HepG2 (cell line): ENCODE results near the gene CD320. TPM values are rescaled to one million over a fixed set of nuclear protein-coding genes. Genes with fewer than 3 reads are reported as not detected.

Experiments
- ARHGAP35 ChIP-seq: sonication (generic); formaldehyde crosslinking; IDR thresholded peaks from 2 replicates; pipeline ENCODE4 v1.9.0; 2022; ENCODE audit warnings: mild to moderate bottlenecking, inconsistent platforms, moderate library complexity, missing genetic modification reagents, borderline replicate concordance
- ATF1 ChIP-seq: IDR thresholded peaks from 2 replicates; pipeline ENCODE4 v1.6.1; 2016; ENCODE audit warnings: mild to moderate bottlenecking, control low read depth
- BCL3 ChIP-seq: sonication (generic); formaldehyde crosslinking; IDR thresholded peaks from 2 replicates; pipeline ENCODE4 v1.5.1; 2020; ENCODE audit warnings: mild to moderate bottlenecking, missing genetic modification reagents, moderate library complexity
- HMGA1 ChIP-seq: sonication (generic); formaldehyde crosslinking; conservative IDR thresholded peaks from 2 replicates; pipeline ENCODE4 v1.4.0; 2020; ENCODE audit warnings: missing genetic modification reagents
- HNRNPK ChIP-seq: fragments of 200-400 bp; formaldehyde crosslinking; IDR thresholded peaks from 2 replicates; pipeline ENCODE4 v1.6.1; 2018; ENCODE audit warnings: low read length, low read depth, moderate library complexity, mild to moderate bottlenecking; ENCODE audit not compliant: poor library complexity, severe bottlenecking
- MED8 ChIP-seq: sonication (generic); formaldehyde crosslinking; IDR thresholded peaks from 2 replicates; pipeline ENCODE4 v1.8.1; 2023; ENCODE audit warnings: mild to moderate bottlenecking, missing genetic modification reagents; ENCODE audit not compliant: insufficient replicate concordance
- MYC ChIP-seq: sonication (generic); formaldehyde crosslinking; IDR thresholded peaks from 2 replicates; pipeline ENCODE4 v1.9.0; 2021; ENCODE audit warnings: missing genetic modification reagents, borderline replicate concordance
- PLRG1 ChIP-seq: fragments of 450-650 bp; conservative IDR thresholded peaks from 2 replicates; pipeline ENCODE4 v1.6.1; 2016
- SP1 ChIP-seq, 2 experiments: fragments of 450-650 bp in 1 of 2; sonication (generic) in 1 of 2; formaldehyde crosslinking in 1 of 2; IDR thresholded peaks; 2 replicates each; pipeline versions ENCODE4 v1.4.0 to v1.6.1; 2016 to 2020; ENCODE audit warnings: missing genetic modification reagents in 1 of 2
- ZC3H4 ChIP-seq: sonication (generic); formaldehyde crosslinking; IDR thresholded peaks from 2 replicates; pipeline ENCODE4 v1.4.0; 2020; ENCODE audit warnings: missing genetic modification reagents, borderline replicate concordance
- ZNF143 ChIP-seq: sonication (generic); formaldehyde crosslinking; IDR thresholded peaks from 2 replicates; pipeline ENCODE4 v1.4.0; 2020; ENCODE audit warnings: missing genetic modification reagents
- ZNF225 ChIP-seq: sonication (generic); formaldehyde crosslinking; IDR thresholded peaks from 2 replicates; pipeline ENCODE4 v1.4.0; 2020; ENCODE audit warnings: mild to moderate bottlenecking, missing genetic modification reagents
- ZNF569 ChIP-seq: sonication (generic); formaldehyde crosslinking; IDR thresholded peaks from 2 replicates; pipeline ENCODE4 v1.5.0; 2020; ENCODE audit warnings: mild to moderate bottlenecking, missing genetic modification reagents, moderate library complexity, borderline replicate concordance
- ZNF589 ChIP-seq: sonication (generic); formaldehyde crosslinking; conservative IDR thresholded peaks from 2 replicates; pipeline ENCODE4 v1.8.0; 2022; ENCODE audit warnings: mild to moderate bottlenecking, moderate library complexity, missing genetic modification reagents
- ZNF710 ChIP-seq: sonication (generic); formaldehyde crosslinking; IDR thresholded peaks from 2 replicates; pipeline ENCODE4 v1.5.0; 2020; ENCODE audit warnings: mild to moderate bottlenecking, missing genetic modification reagents, borderline replicate concordance
- ZNF788 ChIP-seq: sonication (generic); formaldehyde crosslinking; IDR thresholded peaks from 2 replicates; pipeline ENCODE4 v1.5.0; 2020; ENCODE audit warnings: mild to moderate bottlenecking, missing genetic modification reagents, borderline replicate concordance
- ZXDC ChIP-seq: sonication (generic); formaldehyde crosslinking; IDR thresholded peaks from 2 replicates; pipeline ENCODE4 v1.5.0; 2020; ENCODE audit warnings: mild to moderate bottlenecking, missing genetic modification reagents
- polyA plus RNA-seq, 8 experiments: library from polyadenylated mRNA; depleted of rRNA in 3 of 8; stranded (reverse) in 7 of 8; unstranded in 1 of 8; fragments of >200 nt; fragmentation: Illumina TruSeq in 4 of 8; extraction: Trizol in 4 of 8; gene quantifications; 2 replicates each; pipeline versions ENCODE4 v1.2.1 to v1.2.3, GENCODE V29; 2011 to 2016; ENCODE audit warnings: low read depth in 4 of 8, missing spikeins in 1 of 8, mixed read lengths in 1 of 8; ENCODE audit not compliant: insufficient read depth in 1 of 8
- total RNA-seq, 5 experiments: library from RNA; depleted of rRNA; stranded (reverse); fragments of >200 nt; fragmentation: Illumina TruSeq; extraction: Trizol; gene quantifications; 2 replicates each; pipeline ENCODE4 v1.2.3, GENCODE V29; 2016; ENCODE audit warnings: low read depth in 1 of 5
- TF ChIP-seq, protein P1 (sequence below): sonication (generic); formaldehyde crosslinking; IDR thresholded peaks from 2 replicates; pipeline ENCODE4 v1.4.0; 2020; ENCODE audit warnings: missing genetic modification reagents

CD320 gene
- total and polyA plus RNA-seq, 2 of the 13 experiments (the other 11 are each of a cell fraction or from before 2014, with no cell fraction given): 83.1 to 99.9 TPM

DNA sequence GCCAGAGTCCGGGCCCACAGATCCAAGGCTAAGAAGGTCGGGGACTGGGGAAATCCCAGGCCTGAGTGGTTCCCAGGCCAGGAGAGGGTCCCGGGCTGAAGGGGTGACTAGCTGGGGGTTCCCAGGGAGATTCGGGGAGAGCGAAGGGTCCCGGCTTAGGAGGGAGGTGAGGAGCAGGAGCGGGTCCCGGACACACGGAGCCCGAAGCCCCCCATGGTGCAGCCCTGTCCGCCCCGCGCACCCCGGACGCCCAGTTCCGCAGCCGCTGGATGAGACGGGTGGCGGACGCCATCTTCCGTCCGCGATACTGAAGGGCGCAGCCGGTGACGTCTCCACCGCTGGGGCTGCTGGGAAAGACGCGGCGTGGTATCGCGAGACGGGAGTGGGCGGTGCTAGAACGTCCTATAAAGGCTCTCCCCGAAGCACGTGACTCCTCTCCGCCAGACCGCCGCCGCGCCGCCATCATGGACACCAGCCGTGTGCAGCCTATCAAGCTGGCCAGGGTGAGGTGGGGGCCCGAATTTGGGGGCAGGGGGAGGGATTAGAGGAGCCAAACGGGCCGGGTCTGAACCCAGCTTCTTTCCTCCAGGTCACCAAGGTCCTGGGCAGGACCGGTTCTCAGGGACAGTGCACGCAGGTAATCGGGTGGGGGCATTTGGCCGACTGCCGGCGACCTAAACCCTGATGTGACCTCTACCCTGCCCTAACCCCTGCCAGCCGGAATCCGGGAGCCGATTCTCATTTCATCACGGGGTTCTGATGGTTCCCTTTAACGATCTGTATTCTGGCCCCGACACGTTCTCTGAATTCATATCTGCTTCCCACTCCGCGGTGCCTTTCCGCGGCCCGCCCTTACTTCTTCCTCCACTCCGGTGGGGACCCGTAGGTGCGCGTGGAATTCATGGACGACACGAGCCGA, 13.2 kb upstream of the CD320 start, which contains the start of the genes NDUFA7 and RPS28 (continued):
- TF ChIP-seq ZC3H4: no peak
- TF ChIP-seq PLRG1: no peak
- peak; percentile 97 for TF ChIP-seq ZNF788 (CRISPR knock-in tag)
- peak; percentile 87 for TF ChIP-seq HNRNPK
- peak; percentile 86 for TF ChIP-seq MED8 (CRISPR knock-in tag)
- TF ChIP-seq ZNF225 (CRISPR knock-in tag): no peak
- peak; percentile 94 for TF ChIP-seq ZNF143 (CRISPR knock-in tag)
- TF ChIP-seq ATF1 (CRISPR knock-in tag): peak; percentile 94
- TF ChIP-seq ZNF569 (CRISPR knock-in tag): no peak
- TF ChIP-seq, protein P1, sequence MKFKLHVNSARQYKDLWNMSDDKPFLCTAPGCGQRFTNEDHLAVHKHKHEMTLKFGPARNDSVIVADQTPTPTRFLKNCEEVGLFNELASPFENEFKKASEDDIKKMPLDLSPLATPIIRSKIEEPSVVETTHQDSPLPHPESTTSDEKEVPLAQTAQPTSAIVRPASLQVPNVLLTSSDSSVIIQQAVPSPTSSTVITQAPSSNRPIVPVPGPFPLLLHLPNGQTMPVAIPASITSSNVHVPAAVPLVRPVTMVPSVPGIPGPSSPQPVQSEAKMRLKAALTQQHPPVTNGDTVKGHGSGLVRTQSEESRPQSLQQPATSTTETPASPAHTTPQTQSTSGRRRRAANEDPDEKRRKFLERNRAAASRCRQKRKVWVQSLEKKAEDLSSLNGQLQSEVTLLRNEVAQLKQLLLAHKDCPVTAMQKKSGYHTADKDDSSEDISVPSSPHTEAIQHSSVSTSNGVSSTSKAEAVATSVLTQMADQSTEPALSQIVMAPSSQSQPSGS (CRISPR knock-in tag): peak; percentile 96
- TF ChIP-seq ZNF710 (CRISPR knock-in tag): 0 out of 2 replicates have a peak, but pooled peaks have one; percentile 63
- TF ChIP-seq ZXDC (CRISPR knock-in tag): 0 out of 2 replicates have a peak, but pooled peaks have one; percentile 68
- no peak for TF ChIP-seq HMGA1 (CRISPR knock-in tag)
- peak; percentile 94 for TF ChIP-seq MYC (CRISPR knock-in tag)
- TF ChIP-seq SP1 (IDR thresholded peaks at IDR 0.05): no peak
- peak; percentile 95 for TF ChIP-seq SP1 (CRISPR knock-in tag; IDR thresholded peaks at IDR 0.05)
- 0 out of 2 replicates have a peak, but pooled peaks have one; percentile 41 for TF ChIP-seq ZNF589
- TF ChIP-seq BCL3 (CRISPR knock-in tag): peak; percentile 50; the same call in 1 of the 2 replicates
- TF ChIP-seq ARHGAP35 (CRISPR knock-in tag): no peak
